K562 (cell line): ENCODE measurements around the gene BTN3A1. TPM values are rescaled to one million over a fixed set of nuclear protein-coding genes. Genes with fewer than 3 reads are reported as not detected.
A peak's percentile ranks its signal among the peaks of the same experiment; 100 is the strongest.

ENCODE experiments used
- BRF1 ChIP-seq: IDR thresholded peaks from 3 replicates; pipeline ENCODE4 v1.6.1; 2011; ENCODE audit warnings: borderline replicate concordance, mild to moderate bottlenecking; ENCODE audit not compliant: insufficient read length; ENCODE audit errors: extremely low read depth
- DEAF1 ChIP-seq: fragments of 450-650 bp; formaldehyde crosslinking; IDR thresholded peaks from 2 replicates; pipeline ENCODE4 v1.4.0; 2020; ENCODE audit warnings: mild to moderate bottlenecking, moderate library complexity
- FUS ChIP-seq: fragments of 200-400 bp; formaldehyde crosslinking; optimal IDR thresholded peaks from 2 replicates; pipeline ENCODE3; 2017; ENCODE audit warnings: low read depth, low read length
- HOMEZ ChIP-seq: fragments of 250-450 bp; sonication (Bioruptor Pico); IDR thresholded peaks from 2 replicates; pipeline ENCODE4 v1.4.0; 2020; ENCODE audit warnings: mild to moderate bottlenecking, moderate library complexity
- HOXB6 ChIP-seq: fragments of 250-450 bp; sonication (Bioruptor Pico); IDR thresholded peaks from 2 replicates; pipeline ENCODE4 v1.5.1; 2022; ENCODE audit warnings: mild to moderate bottlenecking, borderline replicate concordance
- KDM2B ChIP-seq: fragments of 250-450 bp; sonication (Bioruptor Pico); IDR thresholded peaks from 2 replicates; pipeline ENCODE4 v1.8.0; 2021; ENCODE audit warnings: mild to moderate bottlenecking, moderate library complexity
- KDM5B ChIP-seq: fragments of 200-600 bp; sonication (generic); IDR thresholded peaks from 2 replicates; pipeline ENCODE4 v1.6.1; 2012; ENCODE audit warnings: low read depth, mild to moderate bottlenecking, moderate library complexity, low read length, control low read depth, inconsistent platforms; ENCODE audit not compliant: insufficient replicate concordance
- MYBL2 ChIP-seq, 2 experiments: fragments of 450-650 bp in 1 of 2; sonication (generic) in 1 of 2; formaldehyde crosslinking in 1 of 2; IDR thresholded peaks; 2 replicates each; pipeline versions ENCODE4 v1.6.1 to v1.8.1; 2017 to 2022; ENCODE audit warnings: borderline replicate concordance in 1 of 2, inconsistent platforms in 1 of 2, low read depth in 1 of 2, mild to moderate bottlenecking in 1 of 2, missing genetic modification reagents in 1 of 2, moderate library complexity in 1 of 2
- NR0B1 ChIP-seq: fragments of 450-650 bp; IDR thresholded peaks from one replicate; pipeline ENCODE4 v1.6.1; 2018; ENCODE audit warnings: mild to moderate bottlenecking, moderate library complexity; ENCODE audit not compliant: partially characterized antibody
- POLR2G ChIP-seq: fragments of 200-400 bp; formaldehyde crosslinking; IDR thresholded peaks from 2 replicates; pipeline ENCODE4 v1.6.1; 2017; ENCODE audit warnings: low read depth, mild to moderate bottlenecking, antibody characterized with exemption, low read length, moderate library complexity
- POLR3G ChIP-seq: IDR thresholded peaks from 2 replicates; pipeline ENCODE4 v1.6.1; 2011; ENCODE audit not compliant: insufficient read length, insufficient replicate concordance; ENCODE audit errors: extremely low read depth
- RCOR1 ChIP-seq, 2 experiments: IDR thresholded peaks; 2 replicates each; pipeline ENCODE4 v1.6.1; 2012; ENCODE audit warnings: low read depth in 2 of 2, low read length in 2 of 2, borderline replicate concordance in 1 of 2, improper control_type of control experiment in 1 of 2
- SETDB1 ChIP-seq: IDR thresholded peaks from one replicate; pipeline ENCODE4 v1.6.1; 2012; ENCODE audit warnings: low read length, control low read depth, inconsistent platforms
- SMAD4 ChIP-seq: fragments of 250-450 bp; sonication (Bioruptor Pico); conservative IDR thresholded peaks from 2 replicates; pipeline ENCODE4 v1.8.0; 2021; ENCODE audit warnings: inconsistent platforms, mild to moderate bottlenecking, moderate library complexity
- TSHZ1 ChIP-seq: fragments of 250-450 bp; sonication (Bioruptor Pico); IDR thresholded peaks from 2 replicates; pipeline ENCODE4 v1.4.0; 2020; ENCODE audit warnings: mild to moderate bottlenecking, moderate library complexity
- ZKSCAN3 ChIP-seq: fragments of 250-450 bp; sonication (Bioruptor Pico); IDR thresholded peaks from 2 replicates; pipeline ENCODE4 v1.4.0; 2020
- ZNF444 ChIP-seq: fragments of 250-450 bp; sonication (Bioruptor Pico); IDR thresholded peaks from 2 replicates; pipeline ENCODE4 v1.4.0; 2020; ENCODE audit warnings: mild to moderate bottlenecking, moderate library complexity
- ZNF780A ChIP-seq: fragments of 250-450 bp; sonication (Bioruptor Pico); IDR thresholded peaks from 2 replicates; pipeline ENCODE4 v1.5.0; 2021; ENCODE audit warnings: mild to moderate bottlenecking
- polyA plus RNA-seq, 8 experiments: library from polyadenylated mRNA; depleted of rRNA in 4 of 8; stranded (reverse) in 5 of 8; unstranded in 3 of 8; fragments of >200 nt; fragmentation: Nextera tagmentation in 2 of 8; fragmentation: Illumina TruSeq in 1 of 8; extraction: Ambion mirVana in 2 of 8; extraction: Trizol in 1 of 8; gene quantifications; 2 replicates each; pipeline versions ENCODE4 v1.2.1 to v1.2.3, GENCODE V29; 2011 to 2014; ENCODE audit warnings: inconsistent platforms in 1 of 8, missing spikeins in 1 of 8
- total RNA-seq, 7 experiments: library from RNA; depleted of rRNA in 6 of 7; stranded (reverse); fragments of >200 nt in 6 of 7; fragmentation: Illumina TruSeq in 2 of 7; extraction: Trizol in 2 of 7; gene quantifications; 2 replicates each; pipeline versions ENCODE4 v1.2.1 to v1.2.3, GENCODE V29; 2011 to 2021; ENCODE audit warnings: low replicate concordance in 1 of 7

BTN3A1 gene
- total and polyA plus RNA-seq, 9 of the 15 experiments (the other 6 are each of a cell fraction or from before 2014, with no cell fraction given) = 0.84 to 8.5 (median 3.9) TPM

- TF ChIP-seq NR0B1 (no peak), ZNF444 (CRISPR knock-in tag) (no peak), HOMEZ (no peak), POLR3G (no peak), ZKSCAN3 (no peak), ZNF780A (CRISPR knock-in tag) (no peak), POLR2G (peak; percentile 68), TSHZ1 (CRISPR knock-in tag) (no peak), SMAD4 (CRISPR knock-in tag) (0 out of 2 replicates have a peak, but pooled peaks have one; percentile 18), FUS (no peak), DEAF1 (no peak), KDM2B (CRISPR knock-in tag) (peak; percentile 75; the same call in 1 of the 2 replicates), SETDB1 (no peak), MYBL2 (IDR thresholded peaks at IDR 0.05; ENCODE audit: low read depth) (no peak), MYBL2 (CRISPR knock-in tag; IDR thresholded peaks at IDR 0.05; ENCODE audit: borderline replicate concordance) (no peak), HOXB6 (CRISPR knock-in tag) (no peak), RCOR1 (IDR thresholded peaks at IDR 0.05; ENCODE audit: borderline replicate concordance in 1 of 2, low read depth in 2 of 2, low read length in 2 of 2) (no peak), BRF1 (no peak), KDM5B (no peak)
These were observed 19.4 kb downstream of the BTN3A1 start (continued) for GRCh38 chr6:26421259-26422144.
